Measurements from ENCODE around the gene TMEM50B. TPM values are rescaled to one million over a fixed set of nuclear protein-coding genes. Genes with fewer than 3 reads are reported as not detected.
"Not testable (repeated sequence)": the region's sequence is repeated elsewhere in the genome, so short reads cannot be mapped to it uniquely, and the experiment has no call there.

TMEM50B gene
- total RNA-seq, 2 experiments from 2014 or later, result 38.4 to 40.3 TPM

DNA sequence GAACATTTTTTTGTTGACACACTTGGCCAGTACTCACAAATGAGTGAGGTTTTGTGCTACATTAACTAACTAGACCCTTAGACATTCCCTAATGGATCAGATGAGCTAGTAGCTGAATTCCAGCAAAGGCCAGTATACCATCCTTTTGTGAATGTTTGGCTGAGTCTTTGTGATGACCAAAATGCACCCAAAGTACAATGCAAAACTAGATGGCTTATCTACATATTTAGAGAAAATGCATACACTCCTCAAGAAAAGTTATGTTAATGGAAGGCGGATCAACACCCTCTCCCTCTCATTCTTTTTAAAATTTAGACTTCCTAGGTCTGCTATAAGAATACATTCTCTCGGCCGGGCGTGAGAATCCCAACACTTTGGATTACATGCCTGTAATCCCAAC is 31.9 kb upstream of the TMEM50B start:
- CTCF ChIA-PET, result no interaction called here
- peaks cover 60% of the 10 kb centered on the region for H3K36me3 ChIP-seq (ENCODE audit: insufficient read depth, low read length)

DNA sequence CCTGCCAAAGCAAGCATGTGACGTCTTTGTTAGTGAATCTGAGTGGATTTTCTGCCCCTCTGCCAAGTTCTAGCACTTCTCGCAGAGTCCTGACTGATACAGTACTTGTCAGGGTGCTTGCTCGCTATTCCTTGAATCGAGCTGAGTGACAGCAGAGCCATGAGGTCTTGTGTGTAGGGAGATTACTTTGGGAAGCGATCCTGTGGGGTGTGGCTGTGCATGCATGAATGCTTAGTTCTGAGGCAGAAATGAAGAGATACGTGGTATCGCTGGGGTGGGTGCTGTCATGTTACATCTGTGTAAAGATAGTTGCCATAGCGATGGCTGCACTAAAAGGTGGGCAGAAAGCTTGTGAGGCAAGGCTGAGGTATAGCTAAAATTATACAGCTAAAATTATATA is 31.1 kb upstream of the TMEM50B start:
- CTCF ChIA-PET, result no interaction called here
- no peaks in the 10 kb centered on the region for H3K27me3 Mint-ChIP-seq
- DNase-seq (no peak), ATAC-seq (ENCODE audit: poor library complexity) (no peak)
- no peaks in the 10 kb centered on the region for H3K9me3 ChIP-seq (ENCODE audit: control insufficient read depth in 1 of 2, insufficient read depth in 1 of 2, low read length in 2 of 2)
- no peak overlapping the region for H3K4me3 ChIP-seq (ENCODE audit: low read length)
- peaks cover 54% of the 10 kb centered on the region for H3K36me3 ChIP-seq (ENCODE audit: insufficient read depth, low read length)
- no peaks in the 10 kb centered on the region for H3K27me3 ChIP-seq (ENCODE audit: control insufficient read depth in 1 of 2, insufficient read depth in 2 of 2, low read length in 2 of 2)
- intact Hi-C loops (cut with DNase I, micrococcal nuclease), result no loop called here
- H3K27ac ChIP-seq (ENCODE audit: low read depth in 1 of 2, low read length in 2 of 2), result no peak overlapping the region
- H3K27ac Mint-ChIP-seq, result no peak overlapping the region
- no peaks in the 10 kb centered on the region for H3K9me3 Mint-ChIP-seq
- H3K4me1 ChIP-seq (ENCODE audit: insufficient read depth, low read length), result no peaks in the 10 kb centered on the region
- POLR2A ChIA-PET, result interaction anchor here (0.6 kb wide), 1 partner anchor 83 kb away, joined by 4 read pairs; no protein-coding TSS in a partner anchor
- TF ChIP-seq, protein P1, sequence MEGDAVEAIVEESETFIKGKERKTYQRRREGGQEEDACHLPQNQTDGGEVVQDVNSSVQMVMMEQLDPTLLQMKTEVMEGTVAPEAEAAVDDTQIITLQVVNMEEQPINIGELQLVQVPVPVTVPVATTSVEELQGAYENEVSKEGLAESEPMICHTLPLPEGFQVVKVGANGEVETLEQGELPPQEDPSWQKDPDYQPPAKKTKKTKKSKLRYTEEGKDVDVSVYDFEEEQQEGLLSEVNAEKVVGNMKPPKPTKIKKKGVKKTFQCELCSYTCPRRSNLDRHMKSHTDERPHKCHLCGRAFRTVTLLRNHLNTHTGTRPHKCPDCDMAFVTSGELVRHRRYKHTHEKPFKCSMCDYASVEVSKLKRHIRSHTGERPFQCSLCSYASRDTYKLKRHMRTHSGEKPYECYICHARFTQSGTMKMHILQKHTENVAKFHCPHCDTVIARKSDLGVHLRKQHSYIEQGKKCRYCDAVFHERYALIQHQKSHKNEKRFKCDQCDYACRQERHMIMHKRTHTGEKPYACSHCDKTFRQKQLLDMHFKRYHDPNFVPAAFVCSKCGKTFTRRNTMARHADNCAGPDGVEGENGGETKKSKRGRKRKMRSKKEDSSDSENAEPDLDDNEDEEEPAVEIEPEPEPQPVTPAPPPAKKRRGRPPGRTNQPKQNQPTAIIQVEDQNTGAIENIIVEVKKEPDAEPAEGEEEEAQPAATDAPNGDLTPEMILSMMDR (IDR thresholded peaks at IDR 0.05), result no peak
- H3K4me1 Mint-ChIP-seq (ENCODE audit: low read depth), result no peaks in the 10 kb centered on the region
- H3K36me3 Mint-ChIP-seq (ENCODE audit: low read depth), result peaks cover 78% of the 10 kb centered on the region
- no peak overlapping the region for H3K4me3 Mint-ChIP-seq

More for the DNA sequence above, 31.9 kb upstream of the TMEM50B start:
- no peaks in the 10 kb centered on the region for H3K27me3 Mint-ChIP-seq
- intact Hi-C loops (cut with DNase I, micrococcal nuclease), result no loop called here
- H3K9me3 Mint-ChIP-seq, result no peaks in the 10 kb centered on the region
- Histone ChIP-seq H3K4me3 (ENCODE audit: low read length) (no peak overlapping the region), H3K4me1 (ENCODE audit: insufficient read depth, low read length) (no peaks in the 10 kb centered on the region), H3K27ac (ENCODE audit: low read depth in 1 of 2, low read length in 2 of 2) (no peak overlapping the region), H3K27me3 (ENCODE audit: control insufficient read depth in 1 of 2, insufficient read depth in 2 of 2, low read length in 2 of 2) (no peaks in the 10 kb centered on the region), H3K9me3 (ENCODE audit: control insufficient read depth in 1 of 2, insufficient read depth in 1 of 2, low read length in 2 of 2) (no peaks in the 10 kb centered on the region)
- TF ChIP-seq, protein P1 (IDR thresholded peaks at IDR 0.05), result no peak
- no peak for DNase-seq
- POLR2A ChIA-PET, result interaction anchor here (0.6 kb wide), 1 partner anchor 84 kb away, joined by 4 read pairs; no protein-coding TSS in a partner anchor
- ATAC-seq (ENCODE audit: poor library complexity), result no peak
- no peak overlapping the region for H3K4me3 Mint-ChIP-seq
- H3K4me1 Mint-ChIP-seq (ENCODE audit: low read depth), result no peaks in the 10 kb centered on the region
- peaks cover 81% of the 10 kb centered on the region for H3K36me3 Mint-ChIP-seq (ENCODE audit: low read depth)
- no peak overlapping the region for H3K27ac Mint-ChIP-seq

DNA sequence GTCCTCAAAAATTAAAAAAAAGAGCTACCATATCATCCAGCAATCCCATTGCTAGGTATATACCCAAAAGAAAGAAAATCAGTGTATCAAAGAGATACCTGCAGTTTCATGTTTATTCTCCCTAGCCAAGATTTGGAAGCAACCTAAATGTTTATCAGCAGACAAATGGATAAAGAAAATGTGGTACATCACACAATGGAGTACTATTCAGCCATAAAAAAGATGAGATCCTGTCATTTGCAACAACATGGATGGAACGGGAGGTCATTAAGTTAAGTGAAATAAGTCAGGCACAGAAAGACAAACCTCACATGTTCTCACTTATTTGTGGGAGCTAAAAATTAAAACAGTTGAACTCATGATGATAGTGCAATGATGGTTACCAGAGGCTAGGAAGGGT is 27.2 kb upstream of the TMEM50B start:
- H3K27me3 ChIP-seq (ENCODE audit: control insufficient read depth in 1 of 2, insufficient read depth in 2 of 2, low read length in 2 of 2); H3K9me3 Mint-ChIP-seq; H3K9me3 ChIP-seq (ENCODE audit: control insufficient read depth in 1 of 2, insufficient read depth in 1 of 2, low read length in 2 of 2); H3K27ac ChIP-seq (ENCODE audit: low read depth in 1 of 2, low read length in 2 of 2); CTCF ChIA-PET; intact Hi-C loops (cut with DNase I, micrococcal nuclease); H3K4me3 Mint-ChIP-seq; H3K4me1 Mint-ChIP-seq (ENCODE audit: low read depth); H3K4me3 ChIP-seq (ENCODE audit: low read length); H3K27me3 Mint-ChIP-seq; DNase-seq; ATAC-seq (ENCODE audit: poor library complexity); H3K27ac Mint-ChIP-seq; H3K4me1 ChIP-seq (ENCODE audit: insufficient read depth, low read length); POLR2A ChIA-PET: not testable (repeated sequence)
- H3K36me3 Mint-ChIP-seq (ENCODE audit: low read depth), result peaks cover 85% of the 10 kb centered on the region
- peaks cover 52% of the 10 kb centered on the region for H3K36me3 ChIP-seq (ENCODE audit: insufficient read depth, low read length)

DNA sequence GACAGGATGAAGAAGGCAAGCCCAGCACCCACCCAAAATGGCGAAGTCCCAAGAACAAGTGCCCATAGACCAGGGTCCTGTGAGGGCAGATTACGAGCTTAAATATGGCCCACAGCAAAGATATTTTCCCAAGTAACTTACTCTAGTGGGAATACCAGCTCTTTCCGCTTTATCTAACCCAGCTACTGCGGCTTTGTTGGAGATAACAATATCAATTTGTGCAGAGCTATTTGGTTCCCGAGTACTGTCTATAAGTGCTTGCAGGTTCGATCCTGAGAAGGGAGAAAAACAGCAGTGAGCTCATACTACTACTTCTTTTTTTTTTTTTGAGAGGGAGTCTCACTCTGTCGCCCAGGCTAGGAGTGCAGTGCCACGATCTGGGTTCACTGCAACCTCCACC is 26.1 kb upstream of the TMEM50B start:
- H3K9me3 ChIP-seq (ENCODE audit: control insufficient read depth in 1 of 2, insufficient read depth in 1 of 2, low read length in 2 of 2), result no peaks in the 10 kb centered on the region
- no peaks in the 10 kb centered on the region for H3K27me3 Mint-ChIP-seq
- H3K36me3 ChIP-seq (ENCODE audit: insufficient read depth, low read length), result peaks cover 41% of the 10 kb centered on the region
- H3K4me3 Mint-ChIP-seq, result no peak overlapping the region
- CTCF ChIA-PET, result interaction anchor here (0.6 kb wide), 1 partner anchor 16 kb away, joined by 3 read pairs; no protein-coding TSS in a partner anchor
- H3K36me3 Mint-ChIP-seq (ENCODE audit: low read depth), result peaks cover 76% of the 10 kb centered on the region
- intact Hi-C loops (cut with DNase I, micrococcal nuclease), result no loop called here
- H3K27ac Mint-ChIP-seq, result no peak overlapping the region
- H3K9me3 Mint-ChIP-seq, result no peaks in the 10 kb centered on the region
- DNase-seq, result no peak
- H3K4me1 Mint-ChIP-seq (ENCODE audit: low read depth), result no peaks in the 10 kb centered on the region
- no peaks in the 10 kb centered on the region for H3K4me1 ChIP-seq (ENCODE audit: insufficient read depth, low read length)
- no peak overlapping the region for H3K4me3 ChIP-seq (ENCODE audit: low read length)
- POLR2A ChIA-PET, result no interaction called here
- TF ChIP-seq, protein P1 (IDR thresholded peaks at IDR 0.05), result no peak
- ATAC-seq (ENCODE audit: poor library complexity), result no peak
- H3K27me3 ChIP-seq (ENCODE audit: control insufficient read depth in 1 of 2, insufficient read depth in 2 of 2, low read length in 2 of 2), result no peaks in the 10 kb centered on the region
- no peak overlapping the region for H3K27ac ChIP-seq (ENCODE audit: low read depth in 1 of 2, low read length in 2 of 2)

All from CD4-positive, alpha-beta T cell (primary cell).